ENCODE data around the gene ITGA11.

DNA sequence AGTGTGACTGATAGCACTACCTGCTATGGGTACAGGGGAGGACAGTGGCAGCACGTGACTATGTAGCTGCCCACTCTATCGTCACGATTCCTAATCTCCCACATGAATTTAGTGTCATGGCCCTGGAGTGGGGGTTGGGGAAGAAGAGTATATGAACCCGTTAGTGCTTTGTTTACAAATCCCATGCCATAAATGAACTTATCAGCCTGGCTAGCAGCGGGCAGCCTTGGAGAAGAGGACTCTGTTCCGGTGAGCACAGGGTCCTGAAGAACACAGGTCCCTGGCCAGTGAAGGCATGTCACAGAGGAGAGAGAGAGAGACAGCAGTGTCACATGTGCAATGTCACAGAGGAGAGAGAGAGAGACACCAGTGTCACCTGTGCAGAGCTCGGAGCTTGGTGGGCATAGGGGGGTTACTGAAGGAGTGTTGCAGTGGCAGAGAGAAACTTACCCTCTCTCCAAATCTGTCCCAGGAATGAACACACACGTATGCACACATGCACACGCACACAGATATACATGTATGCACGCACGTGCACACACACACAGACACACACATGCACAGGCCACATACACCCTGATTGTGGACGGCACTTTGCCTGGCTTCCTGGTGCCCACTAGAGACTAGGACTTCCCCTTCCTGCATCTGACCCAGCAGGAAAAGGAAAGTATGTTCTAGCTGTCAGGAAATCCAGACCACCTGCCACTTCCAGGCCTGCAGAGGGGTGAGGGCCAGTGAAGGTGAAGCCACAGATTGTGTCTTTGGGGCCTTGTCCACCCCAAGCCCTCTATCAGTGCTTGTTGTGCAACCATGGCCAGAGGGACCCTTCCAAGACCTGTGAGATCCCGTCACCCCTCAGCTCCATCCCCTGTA lies 26.3 kb downstream of the ITGA11 start:
- no peak for TF ChIP-seq POLR2AphosphoS5 (IDR thresholded peaks at IDR 0.05; ENCODE audit: low read depth, low read length)
- no peak for TF ChIP-seq POLR2A (IDR thresholded peaks at IDR 0.05; ENCODE audit: low read depth, low read length)

All from GM12892 (cell line).